Right cardiac atrium (tissue), 5 donors: ENCODE results near the gene KITLG. TPM values are rescaled to one million over a fixed set of nuclear protein-coding genes. Genes with fewer than 3 reads are reported as not detected.
A peak's percentile ranks its signal among the peaks of the same experiment; 100 is the strongest.

ENCODE experiments used
- ATAC-seq, 2 donors: fragments of 200-7000 bp; cut with Tn5 transposase; one replicate each; pipeline versions ENCODE4 v1.8.0 to v1.9.1; 2020; ENCODE audit warnings: moderate library complexity in 2 of 2, mild to moderate bottlenecking in 1 of 2
- DNase-seq, 3 donors: peaks; one replicate each; pipeline ENCODE4 v3.0.0-alpha.2; 2020
- H3K27ac ChIP-seq: one replicate; pipeline ENCODE4 v1.5.1; 2013; ENCODE audit warnings: mild to moderate bottlenecking, low read length, control low read depth, moderate library complexity
- H3K27me3 ChIP-seq: one replicate; pipeline ENCODE4 v1.6.1; 2013; ENCODE audit not compliant: control insufficient read depth, insufficient read depth
- H3K4me1 ChIP-seq: one replicate; pipeline ENCODE4 v1.6.1; 2013; ENCODE audit warnings: low read length; ENCODE audit not compliant: control insufficient read depth, insufficient read depth
- H3K4me3 ChIP-seq: one replicate; pipeline ENCODE4 v1.5.1; 2013; ENCODE audit warnings: low read length, control low read depth
- H3K9me3 ChIP-seq: one replicate; pipeline ENCODE4 v1.6.1; 2013; ENCODE audit warnings: low read length; ENCODE audit not compliant: control insufficient read depth
- WGBS: extraction: QIAGEN DNeasy Blood & Tissue Kit; methylation state at CpG from one replicate; pipeline ENCODE4 v1.1.7; 2013; 5-methylcytosine and 5-hydroxymethylcytosine counted together
- intact Hi-C, 4 donors: fragments of 100-400 bp; cut with DNase I; formaldehyde crosslinking; loops; one replicate each; pipeline versions ENCODE4 v1.11.0 to v1.14.0; 2022 to 2023
- polyA plus RNA-seq: library from polyadenylated mRNA; stranded (reverse); fragments of 200-250 nt; gene quantifications from one replicate; pipeline ENCODE4 v1.2.3, GENCODE V29; 2013
- total RNA-seq, 4 donors: library from RNA; stranded (reverse); fragmentation: NEBNext Ultra II Directional; extraction: Animal tissue kit (Norgen Biotek cat#: 25700); gene quantifications; one replicate each; pipeline ENCODE4 v1.2.1, GENCODE V29; 2021
- donor health status: healthy with polysubstance abuse.
- donor health status: DM: no; HTN: yes; CAD: no.
- donor health status: DM: no; HTN: no; CAD: no.
- donor health status: DM: no; HTN: yes; CAD: no; lungs with severe emphysema.
- donor health status: DM: yes; HTN: yes; CAD: no.

KITLG gene
- total and polyA plus RNA-seq, 5 donors, result 3.3 to 8.0 (median 7.3) TPM

DNA sequence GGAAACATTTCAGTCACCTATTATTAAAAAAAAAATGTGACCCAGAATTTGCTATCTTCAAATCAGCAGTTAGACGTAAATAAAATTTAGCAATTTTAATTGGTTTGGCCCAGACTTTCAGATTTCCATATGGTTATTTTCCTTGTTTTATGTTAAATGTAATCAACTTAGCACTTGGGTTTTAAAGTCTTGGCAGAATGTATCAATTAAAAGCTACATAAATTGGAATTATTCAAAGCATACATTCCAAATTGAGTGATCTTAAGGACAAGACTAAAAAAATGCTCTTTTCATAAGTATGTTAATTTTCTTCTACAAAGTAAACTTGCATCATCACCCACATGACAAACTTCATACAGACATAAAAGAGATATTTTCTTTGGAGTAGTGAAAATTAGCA, 3.4 kb downstream of the KITLG start:
- ATAC-seq (no peak), DNase-seq (no peak)
- H3K9me3 ChIP-seq, result no peaks in the 10 kb centered on the region
- peaks cover 3% of the 10 kb centered on the region for H3K4me1 ChIP-seq
- no peak overlapping the region for H3K27ac ChIP-seq
- no peak overlapping the region for H3K4me3 ChIP-seq
- WGBS, result 87% methylated on average over 1 of the region's 1 CpG
- intact Hi-C loops, result no loop called here
- H3K27me3 ChIP-seq, result no peaks in the 10 kb centered on the region

- no peaks in the 10 kb centered on the region for H3K27me3 ChIP-seq
- ATAC-seq, result no peak
- no peak for DNase-seq
- H3K4me1 ChIP-seq, result peaks cover 3% of the 10 kb centered on the region
- no peak overlapping the region for H3K4me3 ChIP-seq
- no peak overlapping the region for H3K27ac ChIP-seq
- 49% methylated on average over 2 of the region's 2 CpGs for WGBS
- intact Hi-C loops, result no loop called here
- H3K9me3 ChIP-seq, result no peaks in the 10 kb centered on the region
These were observed 4.8 kb downstream of the KITLG start for GRCh38 chr12:88575361-88575970.

GRCh38 chr12:88574278-88574677, 6.0 kb downstream of the KITLG start:
- DNase-seq, result no peak
- intact Hi-C loops, result no loop called here
- Histone ChIP-seq H3K9me3 (no peaks in the 10 kb centered on the region), H3K4me1 (peaks cover 3% of the 10 kb centered on the region), H3K4me3 (no peak overlapping the region), H3K27me3 (no peaks in the 10 kb centered on the region), H3K27ac (no peak overlapping the region)
- no peak for ATAC-seq
- 32% methylated on average over 2 of the region's 2 CpGs for WGBS

- Histone ChIP-seq H3K27ac (no peak overlapping the region), H3K9me3 (no peaks in the 10 kb centered on the region), H3K4me1 (peaks cover 3% of the 10 kb centered on the region), H3K4me3 (no peak overlapping the region), H3K27me3 (no peaks in the 10 kb centered on the region)
- WGBS, result 94% methylated on average over 4 of the region's 4 CpGs
- intact Hi-C loops, result no loop called here
- no peak for ATAC-seq
- DNase-seq, result no peak
These were observed 6.7 kb downstream of the KITLG start for GRCh38 chr12:88573583-88573982.

DNA sequence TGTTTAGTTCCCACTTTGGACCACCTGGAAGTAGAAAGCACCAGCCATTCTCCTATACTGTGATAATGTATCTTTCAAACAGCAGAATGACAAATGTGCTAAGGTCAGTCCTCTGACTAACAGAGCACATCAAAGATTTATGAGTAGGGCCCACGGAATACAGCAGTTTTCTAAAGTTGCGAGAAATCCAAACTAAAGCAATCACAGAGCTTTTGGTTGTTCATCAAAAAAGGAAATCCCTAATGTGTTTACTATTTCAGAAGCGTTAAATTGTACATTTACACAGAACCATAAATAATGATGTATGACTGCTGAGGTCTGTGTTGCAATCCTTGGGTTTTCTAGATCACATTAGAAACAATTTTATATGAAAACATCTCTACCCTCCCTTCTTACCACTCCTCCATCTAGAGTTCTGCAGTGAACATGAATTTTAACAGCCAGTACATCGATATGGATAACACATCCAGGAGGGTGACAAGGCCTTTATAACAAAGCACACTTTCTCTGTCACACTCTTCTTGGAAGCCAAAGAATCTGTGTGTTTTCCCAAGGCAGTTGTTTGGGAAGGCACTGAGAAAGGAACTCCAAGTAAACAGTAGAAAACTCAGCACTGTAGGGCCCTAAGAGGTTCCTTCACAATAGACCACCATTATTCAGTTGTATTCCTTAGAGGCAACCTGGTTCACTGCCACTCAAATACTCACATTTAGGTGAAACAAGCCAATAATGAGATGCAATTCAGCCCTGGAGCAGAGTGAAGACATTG, 7.3 kb downstream of the KITLG start:
- Histone ChIP-seq H3K9me3 (no peaks in the 10 kb centered on the region), H3K4me3 (no peak overlapping the region), H3K27ac (no peak overlapping the region), H3K27me3 (no peaks in the 10 kb centered on the region), H3K4me1 (peaks cover 3% of the 10 kb centered on the region)
- intact Hi-C loops, result no loop called here
- 51% methylated on average over 4 of the region's 4 CpGs for WGBS
- ATAC-seq, result no peak
- DNase-seq, result no peak

DNA sequence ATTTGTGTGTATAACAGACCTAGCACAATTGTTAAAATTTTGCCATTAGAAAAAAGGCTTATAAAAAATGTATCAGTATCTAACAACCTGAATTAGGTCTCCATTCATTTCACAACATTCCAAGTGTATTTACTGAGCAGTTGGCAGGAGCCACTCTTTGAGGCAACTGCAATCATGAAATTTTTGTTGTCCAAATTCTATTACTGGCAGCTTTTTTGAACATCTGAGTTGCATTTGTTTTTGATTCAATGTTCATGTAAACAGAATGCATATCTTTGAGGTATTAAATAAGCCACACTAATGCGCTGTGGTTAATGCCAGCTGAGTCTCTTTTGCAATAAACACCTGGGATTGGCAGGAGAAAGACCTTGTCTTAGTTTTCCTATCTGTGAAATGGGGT, 8.7 kb downstream of the KITLG start:
- ATAC-seq (no peak), DNase-seq (no peak)
- Histone ChIP-seq H3K9me3 (no peaks in the 10 kb centered on the region), H3K27me3 (no peaks in the 10 kb centered on the region), H3K27ac (no peak overlapping the region), H3K4me3 (no peak overlapping the region), H3K4me1 (peaks cover 3% of the 10 kb centered on the region)
- intact Hi-C loops, result no loop called here
- 97% methylated on average over 1 of the region's 1 CpG for WGBS

DNA sequence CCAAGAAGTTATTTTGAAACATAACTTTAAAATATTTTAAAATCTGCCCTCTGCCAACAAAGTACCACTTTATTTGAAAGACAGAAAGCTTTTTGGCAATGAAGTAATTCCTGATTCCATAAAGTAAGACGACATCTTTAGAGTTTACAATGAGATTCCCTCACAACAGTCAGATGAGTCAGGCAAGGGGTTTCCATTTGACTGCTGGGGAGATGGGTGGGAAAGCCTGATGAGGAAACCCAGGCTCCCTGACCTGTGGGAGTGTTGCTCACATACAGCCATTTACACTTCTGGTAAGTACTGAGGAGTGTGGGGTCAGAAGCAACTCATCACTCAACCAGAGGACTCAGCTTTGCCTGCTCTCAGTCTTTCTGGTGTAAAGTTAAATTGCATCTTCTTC, 10.2 kb downstream of the KITLG start:
- ATAC-seq, result peak in 1 of 2 donors; percentile 63
- H3K4me1 ChIP-seq, result peaks cover 3% of the 10 kb centered on the region

GRCh38 chr12:88566430-88566829, 13.8 kb downstream of the KITLG start:
- H3K9me3 ChIP-seq, result no peaks in the 10 kb centered on the region
- intact Hi-C loops, result no loop called here
- no peak overlapping the region for H3K27ac ChIP-seq
- WGBS, result 59% methylated on average over 4 of the region's 4 CpGs
- no peak overlapping the region for H3K4me3 ChIP-seq
- no peak for ATAC-seq
- no peak for DNase-seq
- H3K27me3 ChIP-seq, result no peaks in the 10 kb centered on the region
- no peaks in the 10 kb centered on the region for H3K4me1 ChIP-seq

More for the DNA sequence above, 10.2 kb downstream of the KITLG start:
- intact Hi-C loops, result no loop called here
- no peaks in the 10 kb centered on the region for H3K9me3 ChIP-seq
- H3K27ac ChIP-seq, result no peak overlapping the region
- WGBS, result 53% methylated on average over 1 of the region's 1 CpG
- no peak for DNase-seq
- no peak overlapping the region for H3K4me3 ChIP-seq
- no peaks in the 10 kb centered on the region for H3K27me3 ChIP-seq

DNA sequence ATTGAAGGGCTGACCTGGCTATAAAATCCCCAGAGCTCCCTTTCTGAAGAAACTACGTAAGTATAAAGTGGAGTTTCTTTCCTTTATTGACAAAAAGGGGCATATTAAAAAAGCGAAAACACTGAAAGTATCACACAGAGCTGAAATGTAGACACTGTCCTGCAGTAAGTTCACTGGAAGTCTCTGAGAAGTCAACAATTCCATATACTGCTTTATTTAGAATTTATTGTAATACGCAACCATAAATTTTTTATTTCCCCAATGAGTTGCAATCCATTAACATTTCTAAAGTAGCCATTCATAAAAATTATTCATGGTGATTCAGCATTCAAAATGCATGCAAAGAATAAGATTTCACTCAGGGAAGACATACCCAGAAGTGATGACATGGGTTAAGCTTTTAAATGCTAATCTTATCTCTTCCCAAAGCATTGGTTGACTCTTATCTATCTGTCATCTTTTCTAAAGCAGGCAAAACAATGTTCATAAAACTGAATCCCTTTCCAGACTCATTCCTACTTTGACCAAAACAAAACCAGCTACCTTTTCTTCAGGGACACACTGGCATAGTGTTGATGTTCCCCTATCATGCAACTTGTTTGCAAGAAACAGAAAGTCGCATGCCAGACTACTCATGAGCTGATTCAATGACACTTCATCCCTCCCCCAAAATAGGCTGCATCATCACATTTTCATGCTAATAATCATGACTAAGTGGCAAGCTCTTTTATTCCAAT, 17.3 kb downstream of the KITLG start:
- intact Hi-C loops, result no loop called here
- Histone ChIP-seq H3K4me3 (no peak overlapping the region), H3K27ac (no peak overlapping the region), H3K27me3 (no peaks in the 10 kb centered on the region), H3K4me1 (no peaks in the 10 kb centered on the region), H3K9me3 (no peaks in the 10 kb centered on the region)
- 94% methylated on average over 4 of the region's 4 CpGs for WGBS
- no peak for DNase-seq
- no peak for ATAC-seq

DNA sequence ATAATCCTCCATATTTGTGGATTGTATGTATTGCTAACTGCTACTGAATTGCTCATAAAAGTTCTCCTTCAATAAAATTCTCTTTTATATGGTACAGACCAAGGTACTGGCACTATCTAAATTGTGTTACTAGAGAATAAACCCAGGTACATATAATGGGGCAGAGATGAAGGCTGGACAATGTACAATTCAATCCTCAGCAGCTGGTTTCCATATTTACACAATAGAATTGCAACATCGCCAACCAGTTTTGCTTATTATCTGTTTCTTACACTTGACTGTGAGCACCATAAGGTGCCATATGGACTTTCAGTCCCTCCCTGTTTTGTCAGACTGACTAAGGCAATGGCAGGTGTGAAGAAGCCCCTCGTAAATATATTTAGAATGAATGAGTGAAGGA, 18.1 kb downstream of the KITLG start:
- DNase-seq, result no peak
- no peaks in the 10 kb centered on the region for H3K27me3 ChIP-seq
- ATAC-seq, result no peak
- H3K27ac ChIP-seq, result no peak overlapping the region
- H3K9me3 ChIP-seq, result no peaks in the 10 kb centered on the region
- intact Hi-C loops, result no loop called here
- no peaks in the 10 kb centered on the region for H3K4me1 ChIP-seq
- 93% methylated on average over 2 of the region's 2 CpGs for WGBS
- H3K4me3 ChIP-seq, result no peak overlapping the region

DNA sequence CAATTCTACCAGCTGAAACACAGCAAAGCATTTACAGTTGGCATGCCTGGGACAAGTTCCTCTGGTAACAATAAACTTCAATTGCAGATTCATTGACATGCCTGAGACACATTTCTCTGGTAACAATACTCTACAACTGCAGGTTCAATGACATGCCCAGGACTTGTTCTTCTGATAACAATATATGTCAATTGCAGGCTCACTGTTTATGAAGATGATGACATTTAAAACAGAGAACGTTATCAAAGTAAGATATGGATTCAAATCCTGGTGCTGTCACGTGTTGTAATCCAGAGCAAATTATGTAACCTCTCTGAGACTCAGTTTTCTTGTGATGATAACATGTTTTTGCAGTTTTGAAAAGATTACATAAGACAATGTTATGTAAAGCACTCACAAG, 20.5 kb downstream of the KITLG start:
- intact Hi-C loops, result no loop called here
- H3K4me1 ChIP-seq, result peaks cover 1% of the 10 kb centered on the region
- WGBS, result 29% methylated on average over 2 of the region's 2 CpGs

More for the DNA sequence above, 20.5 kb downstream of the KITLG start:
- DNase-seq (no peak), ATAC-seq (no peak)
- Histone ChIP-seq H3K4me3 (no peak overlapping the region), H3K27ac (no peak overlapping the region), H3K27me3 (no peaks in the 10 kb centered on the region), H3K9me3 (no peaks in the 10 kb centered on the region)
